ENCODE measurements around the gene OSBPL10.

- TF ChIP-seq, protein P1, sequence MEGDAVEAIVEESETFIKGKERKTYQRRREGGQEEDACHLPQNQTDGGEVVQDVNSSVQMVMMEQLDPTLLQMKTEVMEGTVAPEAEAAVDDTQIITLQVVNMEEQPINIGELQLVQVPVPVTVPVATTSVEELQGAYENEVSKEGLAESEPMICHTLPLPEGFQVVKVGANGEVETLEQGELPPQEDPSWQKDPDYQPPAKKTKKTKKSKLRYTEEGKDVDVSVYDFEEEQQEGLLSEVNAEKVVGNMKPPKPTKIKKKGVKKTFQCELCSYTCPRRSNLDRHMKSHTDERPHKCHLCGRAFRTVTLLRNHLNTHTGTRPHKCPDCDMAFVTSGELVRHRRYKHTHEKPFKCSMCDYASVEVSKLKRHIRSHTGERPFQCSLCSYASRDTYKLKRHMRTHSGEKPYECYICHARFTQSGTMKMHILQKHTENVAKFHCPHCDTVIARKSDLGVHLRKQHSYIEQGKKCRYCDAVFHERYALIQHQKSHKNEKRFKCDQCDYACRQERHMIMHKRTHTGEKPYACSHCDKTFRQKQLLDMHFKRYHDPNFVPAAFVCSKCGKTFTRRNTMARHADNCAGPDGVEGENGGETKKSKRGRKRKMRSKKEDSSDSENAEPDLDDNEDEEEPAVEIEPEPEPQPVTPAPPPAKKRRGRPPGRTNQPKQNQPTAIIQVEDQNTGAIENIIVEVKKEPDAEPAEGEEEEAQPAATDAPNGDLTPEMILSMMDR (IDR thresholded peaks at IDR 0.05) = no peak
- TF ChIP-seq POLR2A (IDR thresholded peaks at IDR 0.05) (no peak), POLR2AphosphoS5 (IDR thresholded peaks at IDR 0.05) (no peak), EP300 (IDR thresholded peaks at IDR 0.05) (no peak)
Observed at GRCh38 chr3:31921837-31922236, 59.2 kb downstream of the OSBPL10 start.

Data from stomach (tissue), 4 donors.